GM10248 (cell line): ENCODE data around the gene PPOX.

Experiments used
- CTCF ChIA-PET: fragments of 300-600 bp; sonication (Branson Sonifier 250); formaldehyde crosslinking; extraction: SDS; loops from one replicate; lab custom pipeline; 2021; ENCODE audit warnings: antibody characterized with exemption; lab: Yijun Ruan, JAX
- POLR2A ChIA-PET: fragments of 350-650 bp; sonication (Branson Sonifier 250); formaldehyde crosslinking; extraction: SDS; loops from one replicate; lab custom pipeline; 2020; ENCODE audit warnings: antibody characterized with exemption; lab: Yijun Ruan, JAX
- DNase-seq: peaks from one replicate; pipeline ENCODE4 v3.0.0; 2012; ENCODE audit errors: extremely low spot score
- CTCF ChIP-seq: IDR thresholded peaks from 2 replicates; pipeline ENCODE4 v1.5.1; 2012; ENCODE audit warnings: mild to moderate bottlenecking, low read depth; ENCODE audit errors: extremely low read depth, missing control alignments, control extremely low read depth

The PPOX gene

GRCh38 chr1:161122967-161123366, 43.3 kb upstream of the PPOX start:
- POLR2A ChIA-PET: no interaction called here
- CTCF ChIA-PET: interaction anchor here (1.4 to 1.5 kb wide), 2 partner anchors 15 to 52 kb away, joined by 5 read pairs; no protein-coding TSS in a partner anchor
- no peak for TF ChIP-seq CTCF
- DNase-seq: no peak

GRCh38 chr1:161127649-161128048, 38.6 kb upstream of the PPOX start:
- no peak for TF ChIP-seq CTCF
- ChIA-PET POLR2A (no interaction called here), CTCF (interaction anchor here (1.2 to 2.2 kb wide), 5 partner anchors 8 to 29 kb away, joined by 3 to 9 read pairs (median 5); partner anchors contain the start of genes KLHDC9, NIT1 and PFDN2)
- DNase-seq: no peak

GRCh38 chr1:161128591-161129420, 37.4 kb upstream of the PPOX start:
- no peak for TF ChIP-seq CTCF
- ChIA-PET CTCF (interaction anchor here (1.2 to 1.6 kb wide), 3 partner anchors 10 to 33 kb away, joined by 3 to 4 read pairs (median 3); partner anchors contain the start of gene KLHDC9), POLR2A (no interaction called here)
- DNase-seq: no peak

- TF ChIP-seq CTCF: no peak
- no peak for DNase-seq
Observed at GRCh38 chr1:161130266-161130665, 36.0 kb upstream of the PPOX start.

GRCh38 chr1:161131523-161132409, 34.5 kb upstream of the PPOX start:
- DNase-seq: peak; percentile 35
- ChIA-PET CTCF (interaction anchor here (1.1 to 4.0 kb wide), 10 partner anchors 9 to 60 kb away, joined by 3 to 18 read pairs (median 5); partner anchors contain the start of gene KLHDC9), POLR2A (interaction anchor here (0.6 to 1.3 kb wide), 8 partner anchors 10 to 1217 kb away, joined by 3 to 14 read pairs (median 4); partner anchors contain the start of gene USP21)
- no peak for TF ChIP-seq CTCF

More at GRCh38 chr1:161130266-161130665, 36.0 kb upstream of the PPOX start:
- ChIA-PET POLR2A (no interaction called here), CTCF (interaction anchor here (1.1 kb wide), 1 partner anchor 11 kb away, joined by 3 read pairs; no protein-coding TSS in a partner anchor)
